ENCODE data around the gene ABHD12.

Gene ABHD12

GRCh38 chr20:25287631-25288290 lies 102.9 kb downstream of the ABHD12 start:
- DNase-seq = no peak

GRCh38 chr20:25286917-25287316 lies 103.7 kb downstream of the ABHD12 start:
- no peak for DNase-seq

- no peak for DNase-seq
Observed at GRCh38 chr20:25285856-25286798, 104.5 kb downstream of the ABHD12 start.

GRCh38 chr20:25285091-25285647 lies 105.5 kb downstream of the ABHD12 start:
- no peak for DNase-seq

GRCh38 chr20:25284131-25284601 lies 106.5 kb downstream of the ABHD12 start:
- DNase-seq = no peak

GRCh38 chr20:25283221-25283951 lies 107.2 kb downstream of the ABHD12 start:
- no peak for DNase-seq

GRCh38 chr20:25282796-25283195 lies 107.8 kb downstream of the ABHD12 start:
- DNase-seq = no peak

- no peak for DNase-seq
Observed at GRCh38 chr20:25282034-25282781, 108.4 kb downstream of the ABHD12 start.

- DNase-seq = no peak
Observed at GRCh38 chr20:25281541-25281991, 109.1 kb downstream of the ABHD12 start.

- no peak for DNase-seq
Observed at GRCh38 chr20:25280574-25281535, 109.8 kb downstream of the ABHD12 start.

- DNase-seq = no peak
Observed at GRCh38 chr20:25280051-25280573, 110.5 kb downstream of the ABHD12 start.

- no peak for DNase-seq
Observed at GRCh38 chr20:25279403-25279802, 111.2 kb downstream of the ABHD12 start.

- DNase-seq = no peak
Observed at GRCh38 chr20:25278636-25279361, 111.8 kb downstream of the ABHD12 start.

- no peak for DNase-seq
Observed at GRCh38 chr20:25277941-25278521, 112.6 kb downstream of the ABHD12 start.

- DNase-seq = no peak
Observed at GRCh38 chr20:25277051-25277801, 113.4 kb downstream of the ABHD12 start.

- DNase-seq = no peak
Observed at GRCh38 chr20:25276533-25277050, 114.0 kb downstream of the ABHD12 start.

- DNase-seq = no peak
Observed at GRCh38 chr20:25275813-25276532, 114.7 kb downstream of the ABHD12 start.

All from activated CD8-positive, alpha-beta memory T cell treated with anti-CD3 and anti-CD28 coated beads for 24 hours (primary cell).